Liver (tissue), 9 donors: Measurements from ENCODE around the gene SLC34A3. TPM values are rescaled to one million over a fixed set of nuclear protein-coding genes. Genes with fewer than 3 reads are reported as not detected.

Source experiments
- DNase-seq: peaks from one replicate; pipeline ENCODE4 v3.0.0-alpha.2; 2017; ENCODE audit warnings: low spot score
- H3K27ac ChIP-seq, 2 donors: one replicate each; pipeline ENCODE4 v1.7.0; 2013; ENCODE audit warnings: inconsistent platforms in 2 of 2, low read length in 2 of 2, control low read depth in 1 of 2, low read depth in 1 of 2, mild to moderate bottlenecking in 1 of 2
- H3K27me3 ChIP-seq, 4 donors: one replicate each; pipeline versions ENCODE4 v1.6.1 to v1.7.0; 2013; ENCODE audit warnings: low read length in 3 of 4, inconsistent platforms in 1 of 4, mild to moderate bottlenecking in 1 of 4, moderate library complexity in 1 of 4; ENCODE audit not compliant: control insufficient read depth in 4 of 4, insufficient read depth in 4 of 4
- H3K36me3 ChIP-seq, 4 donors: one replicate each; pipeline versions ENCODE4 v1.6.1 to v1.7.0; 2013; ENCODE audit warnings: low read length in 3 of 4, mild to moderate bottlenecking in 3 of 4, low read depth in 1 of 4, moderate library complexity in 1 of 4; ENCODE audit not compliant: control insufficient read depth in 4 of 4, insufficient read depth in 3 of 4
- H3K4me1 ChIP-seq, 4 donors: one replicate each; pipeline versions ENCODE4 v1.6.1 to v1.7.0; 2013; ENCODE audit warnings: low read length in 3 of 4, mild to moderate bottlenecking in 3 of 4, moderate library complexity in 1 of 4; ENCODE audit not compliant: control insufficient read depth in 4 of 4, insufficient read depth in 4 of 4
- H3K4me3 ChIP-seq, 3 donors: one replicate each; pipeline versions ENCODE4 v1.6.1 to v1.7.0; 2013; ENCODE audit warnings: low read length in 3 of 3, control low read depth in 1 of 3, low read depth in 1 of 3, mild to moderate bottlenecking in 1 of 3
- H3K9ac ChIP-seq, 2 donors: one replicate each; pipeline ENCODE4 v1.7.0; 2013; ENCODE audit warnings: low read length in 2 of 2, mild to moderate bottlenecking in 2 of 2, moderate library complexity in 2 of 2, control low read depth in 1 of 2, low read depth in 1 of 2
- H3K9me3 ChIP-seq, 4 donors: one replicate each; pipeline versions ENCODE4 v1.6.1 to v1.7.0; 2013; ENCODE audit warnings: low read length in 3 of 4; ENCODE audit not compliant: control insufficient read depth in 4 of 4
- EGR1 ChIP-seq, 2 donors: IDR thresholded peaks; 2 replicates each; pipeline ENCODE4 v1.6.1; 2016 to 2018; ENCODE audit warnings: antibody characterized with exemption in 2 of 2, low read depth in 2 of 2
- FOXA1 ChIP-seq: IDR thresholded peaks from 2 replicates; pipeline ENCODE4 v1.6.1; 2016; ENCODE audit warnings: antibody characterized with exemption
- FOXA2 ChIP-seq: IDR thresholded peaks from 2 replicates; pipeline ENCODE4 v1.6.1; 2016; ENCODE audit warnings: antibody characterized with exemption
- GABPA ChIP-seq, 2 donors: IDR thresholded peaks in 1 of 2; conservative IDR thresholded peaks in 1 of 2; 2 replicates each; pipeline ENCODE4 v1.6.1; 2016; ENCODE audit warnings: antibody characterized with exemption in 2 of 2, mild to moderate bottlenecking in 1 of 2, moderate library complexity in 1 of 2
- HNF4A ChIP-seq, 2 donors: conservative IDR thresholded peaks; 2 replicates each; pipeline ENCODE4 v1.6.1; 2016; ENCODE audit warnings: antibody characterized with exemption in 2 of 2, mild to moderate bottlenecking in 2 of 2
- HNF4G ChIP-seq: IDR thresholded peaks from 2 replicates; pipeline ENCODE4 v1.6.1; 2016; ENCODE audit warnings: antibody characterized with exemption
- JUND ChIP-seq, 2 donors: IDR thresholded peaks; 2 replicates each; pipeline ENCODE4 v1.6.1; 2016; ENCODE audit warnings: antibody characterized with exemption in 2 of 2
- NR2F2 ChIP-seq: IDR thresholded peaks from 2 replicates; pipeline ENCODE4 v1.6.1; 2016; ENCODE audit warnings: antibody characterized with exemption
- RAD21 ChIP-seq, 2 donors: IDR thresholded peaks; 2 replicates each; pipeline ENCODE4 v1.6.1; 2016; ENCODE audit warnings: antibody characterized with exemption in 2 of 2, mild to moderate bottlenecking in 2 of 2
- RXRA ChIP-seq, 2 donors: IDR thresholded peaks; 2 replicates each; pipeline ENCODE4 v1.6.1; 2017 to 2018; ENCODE audit warnings: antibody characterized with exemption in 2 of 2, mild to moderate bottlenecking in 1 of 2
- SP1 ChIP-seq: IDR thresholded peaks from 2 replicates; pipeline ENCODE4 v1.6.1; 2018; ENCODE audit warnings: antibody characterized with exemption, mild to moderate bottlenecking
- TAF1 ChIP-seq: conservative IDR thresholded peaks from 2 replicates; pipeline ENCODE4 v1.6.1; 2016; ENCODE audit warnings: antibody characterized with exemption, mild to moderate bottlenecking
- YY1 ChIP-seq: IDR thresholded peaks from 2 replicates; pipeline ENCODE4 v1.6.1; 2016; ENCODE audit warnings: antibody characterized with exemption, mild to moderate bottlenecking
- WGBS: extraction: QIAGEN DNeasy Blood & Tissue Kit; methylation state at CpG from one replicate; pipeline ENCODE4 v1.1.7; 2013; 5-methylcytosine and 5-hydroxymethylcytosine counted together
- polyA plus RNA-seq, 2 donors: library from polyadenylated mRNA; stranded (reverse) in 1 of 2; unstranded in 1 of 2; fragments of 200-250 nt in 1 of 2; fragments of >200 nt in 1 of 2; fragmentation: Nextera tagmentation in 1 of 2; extraction: Ambion mirVana in 1 of 2; gene quantifications; one replicate each; pipeline versions ENCODE4 v1.2.1 to v1.2.3, GENCODE V29; 2013 to 2015
- total RNA-seq, 2 donors: library from RNA; depleted of rRNA; stranded (reverse); fragments of >200 nt; gene quantifications; one replicate each; pipeline ENCODE4 v1.2.3, GENCODE V29; 2014
- TF ChIP-seq, protein P1 (sequence below): IDR thresholded peaks from 2 replicates; pipeline ENCODE4 v1.6.1; 2016; ENCODE audit warnings: antibody characterized with exemption
- TF ChIP-seq, protein P2 (sequence below): IDR thresholded peaks from 2 replicates; pipeline ENCODE4 v1.6.1; 2016; ENCODE audit warnings: antibody characterized with exemption
- TF ChIP-seq, protein P3 (sequence below): IDR thresholded peaks from 2 replicates; pipeline ENCODE4 v1.6.1; 2016; ENCODE audit warnings: antibody characterized with exemption
- TF ChIP-seq, protein P4 (sequence below): IDR thresholded peaks from 2 replicates; pipeline ENCODE4 v1.6.1; 2016; ENCODE audit warnings: antibody characterized with exemption, mild to moderate bottlenecking
- TF ChIP-seq, protein P5 (sequence below): fragments of 150-350 bp; IDR thresholded peaks from 2 replicates; pipeline ENCODE4 v1.5.1; 2017; ENCODE audit warnings: improper control_type of control experiment, low read depth, low read length; ENCODE audit not compliant: missing input control
- donor health status: healthy.
- donor health status: healthy.
- donor health status: healthy.
- donor health status: healthy.
- donor health status: healthy.

SLC34A3 gene
- total and polyA plus RNA-seq, 4 donors: not detected

DNA sequence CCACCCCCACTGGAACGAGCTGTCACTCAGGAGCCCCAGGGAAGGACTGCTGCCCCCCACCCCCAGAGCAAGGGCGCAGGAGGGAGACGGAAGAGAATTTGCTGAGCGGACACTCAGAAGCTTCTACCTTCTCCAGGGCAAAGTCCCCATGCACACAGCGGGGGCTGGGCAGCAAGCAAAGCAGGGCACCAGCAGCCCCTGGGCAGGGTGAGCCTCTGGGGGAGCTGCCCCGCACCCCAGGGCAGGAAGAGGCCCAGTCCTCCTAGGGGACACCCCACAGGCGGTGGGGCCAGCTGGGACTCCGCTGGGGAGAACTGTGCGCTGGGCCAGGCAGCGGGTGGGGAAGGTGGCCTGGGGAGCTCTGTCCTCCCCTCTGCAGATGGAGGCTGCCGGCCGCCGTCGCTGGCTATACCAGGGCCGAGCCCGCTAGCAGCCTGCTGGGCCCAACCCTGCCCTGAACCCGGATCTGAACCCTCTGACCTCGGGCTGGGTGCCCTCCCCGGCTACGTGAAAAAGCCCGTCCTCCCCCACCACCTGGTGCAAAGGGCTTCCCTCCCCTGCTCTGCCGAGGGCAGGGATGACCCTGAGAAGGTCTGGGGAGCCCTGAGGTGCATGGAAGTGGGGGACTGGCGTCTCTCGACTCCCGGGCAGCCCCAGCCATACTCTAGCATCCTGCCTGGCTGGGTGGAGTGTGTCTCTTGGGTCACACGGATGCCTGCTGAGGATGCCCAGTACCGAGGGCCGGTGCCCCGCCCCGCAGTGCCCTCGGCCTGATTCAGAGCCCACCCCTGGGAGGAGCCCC is 597 bp upstream of the SLC34A3 start:
- no peak overlapping the region for H3K27ac ChIP-seq
- H3K27me3 ChIP-seq: no peaks in the 10 kb centered on the region
- H3K9ac ChIP-seq: no peak overlapping the region

More for the DNA sequence above, 597 bp upstream of the SLC34A3 start:
- Histone ChIP-seq H3K4me3 (no peak overlapping the region), H3K4me1 (peaks cover 0 to 4% (median 0%) of the 10 kb centered on the region in 4 donors), H3K9me3 (no peaks in the 10 kb centered on the region), H3K36me3 (no peaks in the 10 kb centered on the region)
- TF ChIP-seq NR2F2 (no peak), RAD21 (IDR thresholded peaks at IDR 0.05) (no peak), GABPA (IDR thresholded peaks at IDR 0.05 in 1 of 2, conservative IDR thresholded peaks at IDR 0.05 in 1 of 2) (no peak), YY1 (no peak), EGR1 (IDR thresholded peaks at IDR 0.05; ENCODE audit: low read depth in 2 of 2) (no peak), RXRA (IDR thresholded peaks at IDR 0.05) (no peak), TAF1 (no peak), HNF4A (conservative IDR thresholded peaks at IDR 0.05) (no peak), FOXA2 (no peak), FOXA1 (no peak), HNF4G (no peak), JUND (IDR thresholded peaks at IDR 0.05) (no peak), SP1 (no peak)
- TF ChIP-seq, protein P1, sequence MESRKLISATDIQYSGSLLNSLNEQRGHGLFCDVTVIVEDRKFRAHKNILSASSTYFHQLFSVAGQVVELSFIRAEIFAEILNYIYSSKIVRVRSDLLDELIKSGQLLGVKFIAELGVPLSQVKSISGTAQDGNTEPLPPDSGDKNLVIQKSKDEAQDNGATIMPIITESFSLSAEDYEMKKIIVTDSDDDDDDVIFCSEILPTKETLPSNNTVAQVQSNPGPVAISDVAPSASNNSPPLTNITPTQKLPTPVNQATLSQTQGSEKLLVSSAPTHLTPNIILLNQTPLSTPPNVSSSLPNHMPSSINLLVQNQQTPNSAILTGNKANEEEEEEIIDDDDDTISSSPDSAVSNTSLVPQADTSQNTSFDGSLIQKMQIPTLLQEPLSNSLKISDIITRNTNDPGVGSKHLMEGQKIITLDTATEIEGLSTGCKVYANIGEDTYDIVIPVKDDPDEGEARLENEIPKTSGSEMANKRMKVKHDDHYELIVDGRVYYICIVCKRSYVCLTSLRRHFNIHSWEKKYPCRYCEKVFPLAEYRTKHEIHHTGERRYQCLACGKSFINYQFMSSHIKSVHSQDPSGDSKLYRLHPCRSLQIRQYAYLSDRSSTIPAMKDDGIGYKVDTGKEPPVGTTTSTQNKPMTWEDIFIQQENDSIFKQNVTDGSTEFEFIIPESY: no peak
- TF ChIP-seq, protein P2, sequence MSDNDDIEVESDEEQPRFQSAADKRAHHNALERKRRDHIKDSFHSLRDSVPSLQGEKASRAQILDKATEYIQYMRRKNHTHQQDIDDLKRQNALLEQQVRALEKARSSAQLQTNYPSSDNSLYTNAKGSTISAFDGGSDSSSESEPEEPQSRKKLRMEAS: no peak
- TF ChIP-seq, protein P3, sequence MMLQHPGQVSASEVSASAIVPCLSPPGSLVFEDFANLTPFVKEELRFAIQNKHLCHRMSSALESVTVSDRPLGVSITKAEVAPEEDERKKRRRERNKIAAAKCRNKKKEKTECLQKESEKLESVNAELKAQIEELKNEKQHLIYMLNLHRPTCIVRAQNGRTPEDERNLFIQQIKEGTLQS: no peak
- TF ChIP-seq, protein P4, sequence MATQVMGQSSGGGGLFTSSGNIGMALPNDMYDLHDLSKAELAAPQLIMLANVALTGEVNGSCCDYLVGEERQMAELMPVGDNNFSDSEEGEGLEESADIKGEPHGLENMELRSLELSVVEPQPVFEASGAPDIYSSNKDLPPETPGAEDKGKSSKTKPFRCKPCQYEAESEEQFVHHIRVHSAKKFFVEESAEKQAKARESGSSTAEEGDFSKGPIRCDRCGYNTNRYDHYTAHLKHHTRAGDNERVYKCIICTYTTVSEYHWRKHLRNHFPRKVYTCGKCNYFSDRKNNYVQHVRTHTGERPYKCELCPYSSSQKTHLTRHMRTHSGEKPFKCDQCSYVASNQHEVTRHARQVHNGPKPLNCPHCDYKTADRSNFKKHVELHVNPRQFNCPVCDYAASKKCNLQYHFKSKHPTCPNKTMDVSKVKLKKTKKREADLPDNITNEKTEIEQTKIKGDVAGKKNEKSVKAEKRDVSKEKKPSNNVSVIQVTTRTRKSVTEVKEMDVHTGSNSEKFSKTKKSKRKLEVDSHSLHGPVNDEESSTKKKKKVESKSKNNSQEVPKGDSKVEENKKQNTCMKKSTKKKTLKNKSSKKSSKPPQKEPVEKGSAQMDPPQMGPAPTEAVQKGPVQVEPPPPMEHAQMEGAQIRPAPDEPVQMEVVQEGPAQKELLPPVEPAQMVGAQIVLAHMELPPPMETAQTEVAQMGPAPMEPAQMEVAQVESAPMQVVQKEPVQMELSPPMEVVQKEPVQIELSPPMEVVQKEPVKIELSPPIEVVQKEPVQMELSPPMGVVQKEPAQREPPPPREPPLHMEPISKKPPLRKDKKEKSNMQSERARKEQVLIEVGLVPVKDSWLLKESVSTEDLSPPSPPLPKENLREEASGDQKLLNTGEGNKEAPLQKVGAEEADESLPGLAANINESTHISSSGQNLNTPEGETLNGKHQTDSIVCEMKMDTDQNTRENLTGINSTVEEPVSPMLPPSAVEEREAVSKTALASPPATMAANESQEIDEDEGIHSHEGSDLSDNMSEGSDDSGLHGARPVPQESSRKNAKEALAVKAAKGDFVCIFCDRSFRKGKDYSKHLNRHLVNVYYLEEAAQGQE: no peak
- TF ChIP-seq, protein P5, sequence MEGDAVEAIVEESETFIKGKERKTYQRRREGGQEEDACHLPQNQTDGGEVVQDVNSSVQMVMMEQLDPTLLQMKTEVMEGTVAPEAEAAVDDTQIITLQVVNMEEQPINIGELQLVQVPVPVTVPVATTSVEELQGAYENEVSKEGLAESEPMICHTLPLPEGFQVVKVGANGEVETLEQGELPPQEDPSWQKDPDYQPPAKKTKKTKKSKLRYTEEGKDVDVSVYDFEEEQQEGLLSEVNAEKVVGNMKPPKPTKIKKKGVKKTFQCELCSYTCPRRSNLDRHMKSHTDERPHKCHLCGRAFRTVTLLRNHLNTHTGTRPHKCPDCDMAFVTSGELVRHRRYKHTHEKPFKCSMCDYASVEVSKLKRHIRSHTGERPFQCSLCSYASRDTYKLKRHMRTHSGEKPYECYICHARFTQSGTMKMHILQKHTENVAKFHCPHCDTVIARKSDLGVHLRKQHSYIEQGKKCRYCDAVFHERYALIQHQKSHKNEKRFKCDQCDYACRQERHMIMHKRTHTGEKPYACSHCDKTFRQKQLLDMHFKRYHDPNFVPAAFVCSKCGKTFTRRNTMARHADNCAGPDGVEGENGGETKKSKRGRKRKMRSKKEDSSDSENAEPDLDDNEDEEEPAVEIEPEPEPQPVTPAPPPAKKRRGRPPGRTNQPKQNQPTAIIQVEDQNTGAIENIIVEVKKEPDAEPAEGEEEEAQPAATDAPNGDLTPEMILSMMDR: no peak
- 45% methylated on average over 31 of the region's 31 CpGs for WGBS
- DNase-seq: no peak
